Measurements from ENCODE around the gene PDE11A. TPM values are rescaled to one million over a fixed set of nuclear protein-coding genes. Genes with fewer than 3 reads are reported as not detected.

The PDE11A gene
- total and polyA plus RNA-seq, 2 experiments from 2014 or later, result 0.08 to 0.73 TPM

GRCh38 chr2:177964892-177965291 is 107.7 kb downstream of the PDE11A start:
- Mint-ChIP-seq H3K27ac (no peak overlapping the region), H3K36me3 (ENCODE audit: low read depth) (no peaks in the 10 kb centered on the region), H3K9me3 (no peaks in the 10 kb centered on the region), H3K4me3 (no peak overlapping the region), H3K4me1 (peaks cover 6% of the 10 kb centered on the region), H3K27me3 (ENCODE audit: insufficient read depth, low read depth, poor library complexity) (no peaks in the 10 kb centered on the region)
- no peaks in the 10 kb centered on the region for H3K36me3 ChIP-seq (ENCODE audit: insufficient read depth)
- no peaks in the 10 kb centered on the region for H3K27me3 ChIP-seq (ENCODE audit: insufficient read depth)
- no peak for DNase-seq (ENCODE audit: low spot score)
- no peaks in the 10 kb centered on the region for H3K79me2 ChIP-seq (replicated peaks; ENCODE audit: insufficient read depth)
- no peak overlapping the region for H3K27ac ChIP-seq (ENCODE audit: low read depth)
- TF ChIP-seq STAT1 (IDR thresholded peaks at IDR 0.05; ENCODE audit: unreplicated experiment) (no peak), EZH2 (IDR thresholded peaks at IDR 0.05; ENCODE audit: low read depth, unreplicated experiment) (no peak), NANOG (IDR thresholded peaks at IDR 0.05; ENCODE audit: borderline replicate concordance) (no peak), JUNB (IDR thresholded peaks at IDR 0.05; ENCODE audit: unreplicated experiment) (no peak), POLR2AphosphoS5 (IDR thresholded peaks at IDR 0.05; ENCODE audit: low read depth) (no peak), CREB1 (CRISPR knock-in tag; IDR thresholded peaks at IDR 0.05; ENCODE audit: low read depth) (no peak), CTCF (conservative IDR thresholded peaks at IDR 0.05; ENCODE audit: low read depth in 2 of 2) (no peak), ZNF331 (CRISPR knock-in tag; IDR thresholded peaks at IDR 0.05; ENCODE audit: low read depth) (no peak), EZH2phosphoT487 (IDR thresholded peaks at IDR 0.05; ENCODE audit: unreplicated experiment) (no peak), REST (IDR thresholded peaks at IDR 0.05; ENCODE audit: unreplicated experiment) (no peak), ZNF114 (CRISPR knock-in tag; IDR thresholded peaks at IDR 0.05) (no peak)
- TF ChIP-seq, protein P1, sequence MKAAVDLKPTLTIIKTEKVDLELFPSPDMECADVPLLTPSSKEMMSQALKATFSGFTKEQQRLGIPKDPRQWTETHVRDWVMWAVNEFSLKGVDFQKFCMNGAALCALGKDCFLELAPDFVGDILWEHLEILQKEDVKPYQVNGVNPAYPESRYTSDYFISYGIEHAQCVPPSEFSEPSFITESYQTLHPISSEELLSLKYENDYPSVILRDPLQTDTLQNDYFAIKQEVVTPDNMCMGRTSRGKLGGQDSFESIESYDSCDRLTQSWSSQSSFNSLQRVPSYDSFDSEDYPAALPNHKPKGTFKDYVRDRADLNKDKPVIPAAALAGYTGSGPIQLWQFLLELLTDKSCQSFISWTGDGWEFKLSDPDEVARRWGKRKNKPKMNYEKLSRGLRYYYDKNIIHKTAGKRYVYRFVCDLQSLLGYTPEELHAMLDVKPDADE (IDR thresholded peaks at IDR 0.05), result no peak
- TF ChIP-seq, protein P2, sequence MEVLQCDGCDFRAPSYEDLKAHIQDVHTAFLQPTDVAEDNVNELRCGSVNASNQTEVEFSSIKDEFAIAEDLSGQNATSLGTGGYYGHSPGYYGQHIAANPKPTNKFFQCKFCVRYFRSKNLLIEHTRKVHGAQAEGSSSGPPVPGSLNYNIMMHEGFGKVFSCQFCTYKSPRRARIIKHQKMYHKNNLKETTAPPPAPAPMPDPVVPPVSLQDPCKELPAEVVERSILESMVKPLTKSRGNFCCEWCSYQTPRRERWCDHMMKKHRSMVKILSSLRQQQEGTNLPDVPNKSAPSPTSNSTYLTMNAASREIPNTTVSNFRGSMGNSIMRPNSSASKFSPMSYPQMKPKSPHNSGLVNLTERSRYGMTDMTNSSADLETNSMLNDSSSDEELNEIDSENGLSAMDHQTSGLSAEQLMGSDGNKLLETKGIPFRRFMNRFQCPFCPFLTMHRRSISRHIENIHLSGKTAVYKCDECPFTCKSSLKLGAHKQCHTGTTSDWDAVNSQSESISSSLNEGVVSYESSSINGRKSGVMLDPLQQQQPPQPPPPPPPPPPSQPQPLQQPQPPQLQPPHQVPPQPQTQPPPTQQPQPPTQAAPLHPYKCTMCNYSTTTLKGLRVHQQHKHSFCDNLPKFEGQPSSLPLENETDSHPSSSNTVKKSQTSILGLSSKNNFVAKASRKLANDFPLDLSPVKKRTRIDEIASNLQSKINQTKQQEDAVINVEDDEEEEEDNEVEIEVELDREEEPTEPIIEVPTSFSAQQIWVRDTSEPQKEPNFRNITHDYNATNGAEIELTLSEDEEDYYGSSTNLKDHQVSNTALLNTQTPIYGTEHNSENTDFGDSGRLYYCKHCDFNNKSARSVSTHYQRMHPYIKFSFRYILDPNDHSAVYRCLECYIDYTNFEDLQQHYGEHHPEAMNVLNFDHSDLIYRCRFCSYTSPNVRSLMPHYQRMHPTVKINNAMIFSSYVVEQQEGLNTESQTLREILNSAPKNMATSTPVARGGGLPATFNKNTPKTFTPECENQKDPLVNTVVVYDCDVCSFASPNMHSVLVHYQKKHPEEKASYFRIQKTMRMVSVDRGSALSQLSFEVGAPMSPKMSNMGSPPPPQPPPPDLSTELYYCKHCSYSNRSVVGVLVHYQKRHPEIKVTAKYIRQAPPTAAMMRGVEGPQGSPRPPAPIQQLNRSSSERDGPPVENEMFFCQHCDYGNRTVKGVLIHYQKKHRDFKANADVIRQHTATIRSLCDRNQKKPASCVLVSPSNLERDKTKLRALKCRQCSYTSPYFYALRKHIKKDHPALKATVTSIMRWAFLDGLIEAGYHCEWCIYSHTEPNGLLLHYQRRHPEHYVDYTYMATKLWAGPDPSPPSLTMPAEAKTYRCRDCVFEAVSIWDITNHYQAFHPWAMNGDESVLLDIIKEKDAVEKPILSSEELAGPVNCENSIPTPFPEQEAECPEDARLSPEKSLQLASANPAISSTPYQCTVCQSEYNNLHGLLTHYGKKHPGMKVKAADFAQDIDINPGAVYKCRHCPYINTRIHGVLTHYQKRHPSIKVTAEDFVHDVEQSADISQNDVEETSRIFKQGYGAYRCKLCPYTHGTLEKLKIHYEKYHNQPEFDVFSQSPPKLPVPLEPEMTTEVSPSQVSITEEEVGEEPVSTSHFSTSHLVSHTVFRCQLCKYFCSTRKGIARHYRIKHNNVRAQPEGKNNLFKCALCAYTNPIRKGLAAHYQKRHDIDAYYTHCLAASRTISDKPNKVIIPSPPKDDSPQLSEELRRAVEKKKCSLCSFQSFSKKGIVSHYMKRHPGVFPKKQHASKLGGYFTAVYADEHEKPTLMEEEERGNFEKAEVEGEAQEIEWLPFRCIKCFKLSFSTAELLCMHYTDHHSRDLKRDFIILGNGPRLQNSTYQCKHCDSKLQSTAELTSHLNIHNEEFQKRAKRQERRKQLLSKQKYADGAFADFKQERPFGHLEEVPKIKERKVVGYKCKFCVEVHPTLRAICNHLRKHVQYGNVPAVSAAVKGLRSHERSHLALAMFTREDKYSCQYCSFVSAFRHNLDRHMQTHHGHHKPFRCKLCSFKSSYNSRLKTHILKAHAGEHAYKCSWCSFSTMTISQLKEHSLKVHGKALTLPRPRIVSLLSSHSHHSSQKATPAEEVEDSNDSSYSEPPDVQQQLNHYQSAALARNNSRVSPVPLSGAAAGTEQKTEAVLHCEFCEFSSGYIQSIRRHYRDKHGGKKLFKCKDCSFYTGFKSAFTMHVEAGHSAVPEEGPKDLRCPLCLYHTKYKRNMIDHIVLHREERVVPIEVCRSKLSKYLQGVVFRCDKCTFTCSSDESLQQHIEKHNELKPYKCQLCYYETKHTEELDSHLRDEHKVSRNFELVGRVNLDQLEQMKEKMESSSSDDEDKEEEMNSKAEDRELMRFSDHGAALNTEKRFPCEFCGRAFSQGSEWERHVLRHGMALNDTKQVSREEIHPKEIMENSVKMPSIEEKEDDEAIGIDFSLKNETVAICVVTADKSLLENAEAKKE (CRISPR knock-in tag; IDR thresholded peaks at IDR 0.05), result no peak
- no peak overlapping the region for H3K4me2 ChIP-seq
- 0 out of 2 replicates have a peak overlapping the region, but pooled peaks have one; percentile 23 for H2AFZ ChIP-seq
- H3K4me1 ChIP-seq (ENCODE audit: insufficient read depth), result 0 out of 2 replicates have a peak, but pooled peaks cover 10% of the 10 kb centered on the region
- H4K20me1 ChIP-seq (replicated peaks; ENCODE audit: insufficient read depth), result no peaks in the 10 kb centered on the region
- H3K9me2 ChIP-seq (ENCODE audit: insufficient read depth), result no peaks in the 10 kb centered on the region
- H3F3A ChIP-seq (replicated peaks; ENCODE audit: low read depth), result no peaks in the 10 kb centered on the region
- no peak for ATAC-seq
- H3K4me3 ChIP-seq, result no peak overlapping the region
